Suprapubic skin (tissue), 4 donors: Measurements from ENCODE around the gene TMEM131. TPM values are rescaled to one million over a fixed set of nuclear protein-coding genes. Genes with fewer than 3 reads are reported as not detected.

Experiments used
- DNase-seq, 2 donors: peaks; one replicate each; pipeline ENCODE4 v3.0.0-alpha.2; 2019; ENCODE audit warnings: low spot score in 2 of 2
- H3K27ac ChIP-seq: fragments of 200-600 bp; sonication (generic); one replicate; pipeline ENCODE4 v1.5.1; 2019
- H3K27me3 ChIP-seq: fragments of 200-600 bp; sonication (generic); one replicate; pipeline ENCODE4 v1.5.1; 2019
- H3K36me3 ChIP-seq: fragments of 200-600 bp; sonication (generic); one replicate; pipeline ENCODE4 v1.5.1; 2019
- H3K4me1 ChIP-seq: fragments of 200-600 bp; sonication (generic); one replicate; pipeline ENCODE4 v1.5.1; 2019
- H3K4me3 ChIP-seq: fragments of 200-600 bp; sonication (generic); one replicate; pipeline ENCODE4 v1.5.1; 2019; ENCODE audit warnings: mild to moderate bottlenecking
- H3K9me3 ChIP-seq: fragments of 200-600 bp; sonication (generic); one replicate; pipeline ENCODE4 v1.5.1; 2019
- CTCF ChIP-seq, 2 donors: fragments of 200-600 bp in 1 of 2; fragments of 450-650 bp in 1 of 2; sonication (generic) in 1 of 2; IDR thresholded peaks; one replicate each; pipeline ENCODE4 v1.5.1; 2016 to 2019; ENCODE audit warnings: antibody characterized with exemption in 2 of 2, mild to moderate bottlenecking in 1 of 2, moderate library complexity in 1 of 2
- EP300 ChIP-seq: sonication (generic); formaldehyde crosslinking; IDR thresholded peaks from one replicate; pipeline ENCODE4 v1.6.1; 2017; ENCODE audit warnings: antibody characterized with exemption
- POLR2A ChIP-seq, 2 donors: fragments of 450-650 bp; IDR thresholded peaks; one replicate each; pipeline ENCODE4 v1.6.1; 2017; ENCODE audit warnings: antibody characterized with exemption in 2 of 2, mild to moderate bottlenecking in 2 of 2, moderate library complexity in 2 of 2
- POLR2AphosphoS5 ChIP-seq, 3 donors: sonication (generic); formaldehyde crosslinking; IDR thresholded peaks; one replicate each; pipeline ENCODE4 v1.6.1; 2017; ENCODE audit warnings: antibody characterized with exemption in 3 of 3
- WGBS: methylation state at CpG from one replicate; pipeline ENCODE4 v1.1.5; 2018; 5-methylcytosine and 5-hydroxymethylcytosine counted together
- total RNA-seq, 4 donors: library from RNA; depleted of rRNA; stranded (reverse); fragments of >200 nt; gene quantifications; one replicate each; pipeline ENCODE4 v1.1.0, GENCODE V29; 2016

The TMEM131 gene
- total RNA-seq, 4 donors from 2014 or later, result 39.7 to 117 (median 42.5) TPM

- peak in 1 of 2 donors; percentile 70 for DNase-seq
- WGBS, result 37% methylated on average over 4 of the region's 5 CpGs
Observed at GRCh38 chr2:97749581-97749980, 246.2 kb downstream of the TMEM131 start.

GRCh38 chr2:97747716-97748115 is 248.0 kb downstream of the TMEM131 start:
- WGBS, result 67% methylated on average over 4 of the region's 4 CpGs
- TF ChIP-seq EP300, result no peak
- TF ChIP-seq POLR2AphosphoS5 (IDR thresholded peaks at IDR 0.05), result no peak
- TF ChIP-seq CTCF (IDR thresholded peaks at IDR 0.05), result no peak
- no peak for TF ChIP-seq POLR2A (IDR thresholded peaks at IDR 0.05)
- Histone ChIP-seq H3K27me3 (no peaks in the 10 kb centered on the region), H3K9me3 (no peaks in the 10 kb centered on the region), H3K27ac (no peak overlapping the region), H3K36me3 (peaks cover 21% of the 10 kb centered on the region), H3K4me3 (no peak overlapping the region), H3K4me1 (peaks cover 2% of the 10 kb centered on the region)
- DNase-seq, result peak in 1 of 2 donors; percentile 4

More at GRCh38 chr2:97749581-97749980, 246.2 kb downstream of the TMEM131 start:
- H3K27me3 ChIP-seq, result no peaks in the 10 kb centered on the region
- H3K4me3 ChIP-seq, result no peak overlapping the region
- H3K36me3 ChIP-seq, result peaks cover 21% of the 10 kb centered on the region
- H3K4me1 ChIP-seq, result peaks cover 2% of the 10 kb centered on the region
- no peak for TF ChIP-seq EP300
- TF ChIP-seq CTCF (IDR thresholded peaks at IDR 0.05), result no peak
- TF ChIP-seq POLR2A (IDR thresholded peaks at IDR 0.05), result no peak
- no peak for TF ChIP-seq POLR2AphosphoS5 (IDR thresholded peaks at IDR 0.05)
- H3K27ac ChIP-seq, result no peak overlapping the region
- no peaks in the 10 kb centered on the region for H3K9me3 ChIP-seq

GRCh38 chr2:97747285-97747684 is 248.5 kb downstream of the TMEM131 start:
- peak in 1 of 2 donors; percentile 13 for DNase-seq
- H3K27ac ChIP-seq, result no peak overlapping the region
- no peak for TF ChIP-seq EP300
- no peaks in the 10 kb centered on the region for H3K9me3 ChIP-seq
- peaks cover 21% of the 10 kb centered on the region for H3K36me3 ChIP-seq
- H3K4me1 ChIP-seq, result peaks cover 1% of the 10 kb centered on the region
- H3K27me3 ChIP-seq, result no peaks in the 10 kb centered on the region
- 74% methylated on average over 3 of the region's 3 CpGs for WGBS
- no peak overlapping the region for H3K4me3 ChIP-seq

DNA sequence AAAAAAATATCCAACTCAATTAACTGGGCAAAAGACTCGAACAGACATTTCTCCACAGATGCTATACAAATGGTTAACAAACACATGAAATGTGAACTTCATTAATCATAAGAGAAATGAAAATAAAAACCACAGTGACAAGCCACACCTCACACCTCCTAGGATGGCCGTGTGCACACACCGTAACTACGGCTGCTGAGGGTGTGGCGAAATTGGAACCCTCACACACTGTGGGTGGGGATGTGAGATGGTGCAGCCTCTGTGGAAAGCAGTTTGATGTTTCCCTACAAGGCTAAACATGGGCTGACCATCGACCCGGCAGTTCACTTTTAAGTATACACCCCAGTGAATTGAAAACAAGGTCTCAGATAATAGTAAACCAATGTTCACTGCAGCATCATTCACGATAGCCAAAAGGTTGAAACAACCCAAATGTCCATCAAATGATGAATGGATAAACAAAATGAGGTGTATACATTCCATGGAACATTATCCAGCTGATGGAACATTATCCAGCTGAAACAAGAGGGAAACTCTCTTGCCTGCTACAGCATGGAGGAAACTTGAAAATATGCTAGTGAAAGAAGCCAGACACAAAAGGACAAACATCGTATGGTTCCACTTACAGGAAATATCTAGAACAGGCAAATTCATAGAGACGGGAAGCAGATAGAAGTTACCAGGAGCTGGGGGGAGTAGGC is 250.1 kb downstream of the TMEM131 start:
- Histone ChIP-seq H3K4me1 (peaks cover 6% of the 10 kb centered on the region), H3K4me3 (no peak overlapping the region), H3K27me3 (no peaks in the 10 kb centered on the region), H3K9me3 (no peaks in the 10 kb centered on the region), H3K36me3 (peaks cover 7% of the 10 kb centered on the region), H3K27ac (no peak overlapping the region)
- TF ChIP-seq EP300 (no peak), POLR2AphosphoS5 (IDR thresholded peaks at IDR 0.05) (no peak), CTCF (IDR thresholded peaks at IDR 0.05) (no peak), POLR2A (IDR thresholded peaks at IDR 0.05) (no peak)
- DNase-seq, result peak in 1 of 2 donors; percentile 11
- WGBS, result 52% methylated on average over 10 of the region's 10 CpGs

- H3K36me3 ChIP-seq, result no peaks in the 10 kb centered on the region
- 98% methylated on average over 6 of the region's 6 CpGs for WGBS
- H3K4me1 ChIP-seq, result peaks cover 8% of the 10 kb centered on the region
- no peak for TF ChIP-seq CTCF (IDR thresholded peaks at IDR 0.05)
- no peak for TF ChIP-seq EP300
- no peak for TF ChIP-seq POLR2A (IDR thresholded peaks at IDR 0.05)
- no peak overlapping the region for H3K4me3 ChIP-seq
- H3K27me3 ChIP-seq, result no peaks in the 10 kb centered on the region
- no peak overlapping the region for H3K27ac ChIP-seq
- no peaks in the 10 kb centered on the region for H3K9me3 ChIP-seq
- peak in 1 of 2 donors; percentile 55 for DNase-seq
Observed at GRCh38 chr2:97743913-97744312, 251.8 kb downstream of the TMEM131 start.
